SH-SY5Y (cell line): Measurements from ENCODE around the gene CENPX.

Experiments
- GATA2 ChIP-seq: IDR thresholded peaks from 2 replicates; pipeline ENCODE4 v1.6.1; 2011; ENCODE audit warnings: mild to moderate bottlenecking, low read depth, low read length
- GATA3 ChIP-seq: IDR thresholded peaks from 2 replicates; pipeline ENCODE4 v1.6.1; 2011; ENCODE audit warnings: low read depth, mild to moderate bottlenecking, low read length, moderate library complexity

DNA sequence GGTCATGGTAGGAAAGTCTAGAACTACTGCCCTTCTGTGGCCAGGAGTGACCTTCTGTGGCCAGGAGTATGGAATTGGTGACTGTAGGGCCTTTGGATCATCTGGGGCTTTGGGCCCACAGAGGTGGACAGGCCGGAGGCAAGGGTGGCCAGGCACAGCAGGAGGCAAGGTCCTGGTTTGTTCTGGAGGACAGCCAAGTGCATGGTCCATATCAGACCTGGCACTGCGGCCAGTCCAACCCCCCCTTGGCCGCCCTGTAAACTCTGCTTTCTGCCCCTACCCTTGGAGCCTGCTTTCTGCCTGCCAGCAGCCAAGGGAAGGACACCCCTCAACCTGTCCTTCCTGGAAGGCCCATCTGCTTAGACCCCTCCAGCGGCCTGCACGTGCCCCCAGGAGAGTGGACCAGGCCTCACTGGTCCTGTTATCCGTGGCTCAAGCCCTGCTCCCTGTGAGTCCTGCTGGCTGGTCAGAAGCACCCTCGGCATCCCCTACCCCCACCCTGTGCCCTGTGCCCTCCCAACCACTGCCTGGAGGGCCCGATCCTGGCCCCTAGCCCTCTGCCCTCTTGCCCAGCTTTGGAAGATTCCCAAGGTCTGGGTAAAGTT lies 17.1 kb upstream of the CENPX start:
- TF ChIP-seq GATA3 (no peak), GATA2 (no peak)
